ENCODE data around the gene RNF224. TPM values are rescaled to one million over a fixed set of nuclear protein-coding genes. Genes with fewer than 3 reads are reported as not detected.

The RNF224 gene
- total and polyA plus RNA-seq, 2 of the 13 experiments (the other 11 are each of a cell fraction or from before 2014, with no cell fraction given): 0.09 TPM; not detected in 1

DNA sequence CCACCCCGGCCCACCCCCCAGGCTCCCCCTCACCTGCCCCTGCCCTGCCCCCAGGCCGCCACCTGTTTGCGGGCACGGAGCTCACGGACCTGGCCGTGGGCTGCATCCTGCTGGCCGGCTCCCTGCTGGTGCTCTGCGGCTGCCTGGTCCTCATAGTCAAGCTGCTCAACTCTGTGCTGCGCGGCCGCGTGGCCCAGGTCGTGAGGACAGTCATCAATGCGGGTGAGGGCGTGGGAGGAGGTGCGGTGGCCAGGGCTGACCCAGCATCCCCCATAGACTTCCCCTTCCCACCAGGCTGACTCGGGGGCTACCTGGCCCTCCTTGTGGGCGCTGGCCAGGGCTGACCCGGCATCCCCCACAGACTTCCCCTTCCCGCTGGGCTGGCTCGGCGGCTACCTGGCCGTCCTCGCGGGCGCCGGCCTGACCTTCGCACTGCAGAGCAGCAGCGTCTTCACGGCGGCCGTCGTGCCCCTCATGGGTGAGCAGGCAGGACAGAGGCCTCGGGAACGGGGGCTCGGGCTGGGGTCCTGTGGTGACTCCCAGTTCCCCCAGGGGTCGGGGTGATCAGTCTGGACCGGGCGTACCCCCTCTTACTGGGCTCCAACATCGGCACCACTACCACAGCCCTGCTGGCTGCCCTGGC is 6.9 kb downstream of the RNF224 start (continued):
- no peak for TF ChIP-seq ZNF782 (CRISPR knock-in tag; IDR thresholded peaks at IDR 0.05; ENCODE audit: borderline replicate concordance)
- no peak for TF ChIP-seq ZNF773 (CRISPR knock-in tag; IDR thresholded peaks at IDR 0.05; ENCODE audit: borderline replicate concordance)
- TF ChIP-seq, protein P1, sequence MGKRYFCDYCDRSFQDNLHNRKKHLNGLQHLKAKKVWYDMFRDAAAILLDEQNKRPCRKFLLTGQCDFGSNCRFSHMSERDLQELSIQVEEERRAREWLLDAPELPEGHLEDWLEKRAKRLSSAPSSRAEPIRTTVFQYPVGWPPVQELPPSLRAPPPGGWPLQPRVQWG (CRISPR knock-in tag; IDR thresholded peaks at IDR 0.05; ENCODE audit: borderline replicate concordance, low read depth): no peak
- TF ChIP-seq GFI1 (CRISPR knock-in tag; IDR thresholded peaks at IDR 0.05; ENCODE audit: borderline replicate concordance): no peak
- TF ChIP-seq MIXL1 (CRISPR knock-in tag; IDR thresholded peaks at IDR 0.05): no peak
- TF ChIP-seq IKZF4 (CRISPR knock-in tag; IDR thresholded peaks at IDR 0.05; ENCODE audit: borderline replicate concordance, low read depth, not compliant biosample characterization): peak; percentile 58
- TF ChIP-seq ZNF839 (CRISPR knock-in tag; IDR thresholded peaks at IDR 0.05; ENCODE audit: borderline replicate concordance): no peak
- no peak for TF ChIP-seq ZNF17 (CRISPR knock-in tag; IDR thresholded peaks at IDR 0.05)
- no peak for TF ChIP-seq RFXANK (CRISPR knock-in tag; IDR thresholded peaks at IDR 0.05)
- TF ChIP-seq BCL6 (CRISPR knock-in tag; IDR thresholded peaks at IDR 0.05): no peak
- TF ChIP-seq, protein P2, sequence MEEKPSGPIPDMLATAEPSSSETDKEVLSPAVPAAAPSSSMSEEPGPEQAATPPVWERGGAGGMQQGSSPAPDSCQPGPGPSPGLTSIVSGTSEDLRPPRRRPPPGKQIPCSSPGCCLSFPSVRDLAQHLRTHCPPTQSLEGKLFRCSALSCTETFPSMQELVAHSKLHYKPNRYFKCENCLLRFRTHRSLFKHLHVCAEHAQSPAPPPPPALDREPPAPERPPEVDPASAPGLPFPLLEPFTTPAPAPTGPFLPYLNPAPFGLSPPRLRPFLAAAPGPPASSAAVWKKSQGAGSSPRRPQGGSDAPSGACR (CRISPR knock-in tag; IDR thresholded peaks at IDR 0.05): no peak
- TF ChIP-seq, protein P3, sequence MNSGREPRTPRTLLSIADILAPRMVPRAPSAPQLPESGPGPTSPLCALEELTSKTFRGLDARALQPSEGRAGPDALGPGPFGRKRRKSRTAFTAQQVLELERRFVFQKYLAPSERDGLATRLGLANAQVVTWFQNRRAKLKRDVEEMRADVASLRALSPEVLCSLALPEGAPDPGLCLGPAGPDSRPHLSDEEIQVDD (CRISPR knock-in tag; IDR thresholded peaks at IDR 0.05; ENCODE audit: borderline replicate concordance): no peak
- no peak for TF ChIP-seq NFE2 (CRISPR knock-in tag; IDR thresholded peaks at IDR 0.05)
- no peak for TF ChIP-seq SMAD1 (CRISPR knock-in tag; IDR thresholded peaks at IDR 0.05; ENCODE audit: borderline replicate concordance, low read depth)
- no peak for TF ChIP-seq ZNF724P (CRISPR knock-in tag; IDR thresholded peaks at IDR 0.05; ENCODE audit: borderline replicate concordance)
- no peak for TF ChIP-seq ZNF317 (CRISPR knock-in tag; IDR thresholded peaks at IDR 0.05)
- TF ChIP-seq, protein P4, sequence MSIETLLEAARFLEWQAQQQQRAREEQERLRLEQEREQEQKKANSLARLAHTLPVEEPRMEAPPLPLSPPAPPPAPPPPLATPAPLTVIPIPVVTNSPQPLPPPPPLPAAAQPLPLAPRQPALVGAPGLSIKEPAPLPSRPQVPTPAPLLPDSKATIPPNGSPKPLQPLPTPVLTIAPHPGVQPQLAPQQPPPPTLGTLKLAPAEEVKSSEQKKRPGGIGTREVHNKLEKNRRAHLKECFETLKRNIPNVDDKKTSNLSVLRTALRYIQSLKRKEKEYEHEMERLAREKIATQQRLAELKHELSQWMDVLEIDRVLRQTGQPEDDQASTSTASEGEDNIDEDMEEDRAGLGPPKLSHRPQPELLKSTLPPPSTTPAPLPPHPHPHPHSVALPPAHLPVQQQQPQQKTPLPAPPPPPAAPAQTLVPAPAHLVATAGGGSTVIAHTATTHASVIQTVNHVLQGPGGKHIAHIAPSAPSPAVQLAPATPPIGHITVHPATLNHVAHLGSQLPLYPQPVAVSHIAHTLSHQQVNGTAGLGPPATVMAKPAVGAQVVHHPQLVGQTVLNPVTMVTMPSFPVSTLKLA (IDR thresholded peaks at IDR 0.05): no peak
- no peak for TF ChIP-seq ZBTB42 (CRISPR knock-in tag; IDR thresholded peaks at IDR 0.05)
- TF ChIP-seq FOXC1 (CRISPR knock-in tag; IDR thresholded peaks at IDR 0.05; ENCODE audit: borderline replicate concordance): 0 out of 2 replicates have a peak, but pooled peaks have one; percentile 27
- 0 out of 2 replicates have a peak, but pooled peaks have one; percentile 25 for TF ChIP-seq SRY (CRISPR knock-in tag; IDR thresholded peaks at IDR 0.05)
- no peak for TF ChIP-seq SMYD3 (CRISPR knock-in tag; IDR thresholded peaks at IDR 0.05)
- no peak for TF ChIP-seq ELF1 (CRISPR knock-in tag; IDR thresholded peaks at IDR 0.05)
- peak; percentile 49; the same call in 1 of the 2 replicates for TF ChIP-seq HOXA9 (CRISPR knock-in tag; IDR thresholded peaks at IDR 0.05; ENCODE audit: borderline replicate concordance)
- TF ChIP-seq ETV5 (CRISPR knock-in tag; IDR thresholded peaks at IDR 0.05; ENCODE audit: borderline replicate concordance): no peak
- TF ChIP-seq AGO1 (IDR thresholded peaks at IDR 0.05; ENCODE audit: low read depth, low read length, poor library complexity, severe bottlenecking): no peak
- TF ChIP-seq, protein P5, sequence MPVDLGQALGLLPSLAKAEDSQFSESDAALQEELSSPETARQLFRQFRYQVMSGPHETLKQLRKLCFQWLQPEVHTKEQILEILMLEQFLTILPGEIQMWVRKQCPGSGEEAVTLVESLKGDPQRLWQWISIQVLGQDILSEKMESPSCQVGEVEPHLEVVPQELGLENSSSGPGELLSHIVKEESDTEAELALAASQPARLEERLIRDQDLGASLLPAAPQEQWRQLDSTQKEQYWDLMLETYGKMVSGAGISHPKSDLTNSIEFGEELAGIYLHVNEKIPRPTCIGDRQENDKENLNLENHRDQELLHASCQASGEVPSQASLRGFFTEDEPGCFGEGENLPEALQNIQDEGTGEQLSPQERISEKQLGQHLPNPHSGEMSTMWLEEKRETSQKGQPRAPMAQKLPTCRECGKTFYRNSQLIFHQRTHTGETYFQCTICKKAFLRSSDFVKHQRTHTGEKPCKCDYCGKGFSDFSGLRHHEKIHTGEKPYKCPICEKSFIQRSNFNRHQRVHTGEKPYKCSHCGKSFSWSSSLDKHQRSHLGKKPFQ (CRISPR knock-in tag; IDR thresholded peaks at IDR 0.05; ENCODE audit: insufficient replicate concordance): no peak
- no peak for TF ChIP-seq JDP2 (CRISPR knock-in tag; IDR thresholded peaks at IDR 0.05; ENCODE audit: borderline replicate concordance)
